Neural cell (in vitro differentiated cells): ENCODE data around the gene ITGBL1. TPM values are rescaled to one million over a fixed set of nuclear protein-coding genes. Genes with fewer than 3 reads are reported as not detected.

ENCODE experiments used
- H2AFZ ChIP-seq: fragments of 200-600, 300-800 bp; sonication (generic), shearing (Covaris generic); 2 replicates; pipeline ENCODE4 v1.6.0; 2014; ENCODE audit warnings: low read depth, mild to moderate bottlenecking, antibody characterized with exemption, low read length, moderate library complexity
- H3F3A ChIP-seq: fragments of 200-600 bp; shearing (Covaris generic); 2 replicates; pipeline ENCODE4 v1.6.1; 2016; ENCODE audit warnings: mild to moderate bottlenecking, moderate library complexity, mixed read lengths, antibody characterized with exemption, low read length; ENCODE audit not compliant: insufficient read depth, poor library complexity, severe bottlenecking
- H3K27ac ChIP-seq: fragments of 200-600, 300-800 bp; sonication (generic), shearing (Covaris generic); 2 replicates; pipeline ENCODE4 v1.5.1; 2014; ENCODE audit warnings: mild to moderate bottlenecking, low read length, moderate library complexity
- H3K27me3 ChIP-seq: fragments of 300-800, 200-600 bp; sonication (generic), shearing (Covaris generic); 2 replicates; pipeline ENCODE4 v1.6.0; 2014; ENCODE audit warnings: mild to moderate bottlenecking, low read depth, low read length, moderate library complexity; ENCODE audit not compliant: insufficient read depth
- H3K36me3 ChIP-seq: fragments of 300-800, 200-600 bp; sonication (generic), shearing (Covaris generic); 2 replicates; pipeline ENCODE4 v1.5.1; 2014; ENCODE audit warnings: mild to moderate bottlenecking, antibody characterized with exemption, low read length, moderate library complexity; ENCODE audit not compliant: insufficient read depth
- H3K4me2 ChIP-seq: fragments of 300-800, 200-600 bp; sonication (generic), shearing (Covaris generic); 2 replicates; pipeline ENCODE4 v1.6.0; 2014; ENCODE audit warnings: mild to moderate bottlenecking, low read length
- H3K4me3 ChIP-seq: fragments of 300-800, 200-600 bp; sonication (generic), shearing (Covaris generic); 2 replicates; pipeline ENCODE4 v1.5.1; 2014; ENCODE audit warnings: mild to moderate bottlenecking, low read length, moderate library complexity
- H3K79me2 ChIP-seq: fragments of 200-600 bp; shearing (Covaris generic); replicated peaks from 2 replicates; pipeline ENCODE4 v1.6.0; 2014; ENCODE audit warnings: mild to moderate bottlenecking, low read length, moderate library complexity; ENCODE audit not compliant: insufficient read depth
- H3K9ac ChIP-seq: fragments of 300-800, 200-600 bp; sonication (generic), shearing (Covaris generic); 2 replicates; pipeline ENCODE4 v1.6.1; 2016; ENCODE audit warnings: mild to moderate bottlenecking, low read length, mixed read lengths
- H3K9me2 ChIP-seq: fragments of 200-600 bp; shearing (Covaris generic); 2 replicates; pipeline ENCODE4 v1.6.1; 2016; ENCODE audit warnings: mild to moderate bottlenecking, low read length, mixed read lengths; ENCODE audit not compliant: insufficient read depth
- H3K9me3 ChIP-seq: fragments of 200-600, 300-800 bp; sonication (generic), shearing (Covaris generic); 2 replicates; pipeline ENCODE4 v1.6.1; 2016; ENCODE audit warnings: mild to moderate bottlenecking, mixed run types, low read length, moderate library complexity, mixed read lengths
- H4K20me1 ChIP-seq: fragments of 200-600 bp; shearing (Covaris generic); 2 replicates; pipeline ENCODE4 v1.6.1; 2016; ENCODE audit warnings: mild to moderate bottlenecking, mixed run types; ENCODE audit not compliant: insufficient read depth
- EP300 ChIP-seq: fragments of 450-650 bp; conservative IDR thresholded peaks from 2 replicates; pipeline ENCODE4 v1.6.1; 2014; ENCODE audit warnings: antibody characterized with exemption, mild to moderate bottlenecking, moderate library complexity; ENCODE audit not compliant: poor library complexity, severe bottlenecking
- EZH2 ChIP-seq: fragments of 200-600, 300-800 bp; shearing (Covaris generic), sonication (generic); IDR thresholded peaks from 2 replicates; pipeline ENCODE4 v1.6.1; 2014; ENCODE audit warnings: antibody characterized with exemption, low read length, borderline replicate concordance, mild to moderate bottlenecking; ENCODE audit not compliant: insufficient read depth, poor library complexity, severe bottlenecking
- MXI1 ChIP-seq: fragments of 450-650 bp; conservative IDR thresholded peaks from 2 replicates; pipeline ENCODE4 v1.6.1; 2014; ENCODE audit warnings: antibody characterized with exemption, mild to moderate bottlenecking; ENCODE audit not compliant: poor library complexity, severe bottlenecking
- POLR2AphosphoS5 ChIP-seq: IDR thresholded peaks from 2 replicates; pipeline ENCODE4 v1.6.1; 2012
- RAD21 ChIP-seq: fragments of 450-650 bp; conservative IDR thresholded peaks from 2 replicates; pipeline ENCODE4 v1.6.1; 2014; ENCODE audit warnings: antibody characterized with exemption, mild to moderate bottlenecking, moderate library complexity
- SMC3 ChIP-seq: fragments of 450-650 bp; conservative IDR thresholded peaks from 2 replicates; pipeline ENCODE4 v1.6.1; 2014; ENCODE audit warnings: antibody characterized with exemption, mild to moderate bottlenecking, moderate library complexity; ENCODE audit not compliant: poor library complexity
- TAF1 ChIP-seq: IDR thresholded peaks from 2 replicates; pipeline ENCODE4 v1.6.1; 2012; ENCODE audit warnings: low read depth
- polyA plus RNA-seq: library from polyadenylated mRNA; depleted of rRNA; stranded (reverse); fragments of >200 nt; gene quantifications from 2 replicates; pipeline ENCODE4 v1.2.3, GENCODE V29; 2014
- TF ChIP-seq, protein P1 (sequence below): fragments of 450-650 bp; IDR thresholded peaks from 2 replicates; pipeline ENCODE4 v1.5.1; 2014; ENCODE audit warnings: antibody characterized with exemption, mild to moderate bottlenecking, moderate library complexity; ENCODE audit not compliant: poor library complexity, severe bottlenecking
- TF ChIP-seq, protein P2 (sequence below): IDR thresholded peaks from 2 replicates; pipeline ENCODE4 v1.6.1; 2012; ENCODE audit warnings: borderline replicate concordance

The ITGBL1 gene
- polyA plus RNA-seq, 1 donor from 2014 or later = 0.46 TPM

DNA sequence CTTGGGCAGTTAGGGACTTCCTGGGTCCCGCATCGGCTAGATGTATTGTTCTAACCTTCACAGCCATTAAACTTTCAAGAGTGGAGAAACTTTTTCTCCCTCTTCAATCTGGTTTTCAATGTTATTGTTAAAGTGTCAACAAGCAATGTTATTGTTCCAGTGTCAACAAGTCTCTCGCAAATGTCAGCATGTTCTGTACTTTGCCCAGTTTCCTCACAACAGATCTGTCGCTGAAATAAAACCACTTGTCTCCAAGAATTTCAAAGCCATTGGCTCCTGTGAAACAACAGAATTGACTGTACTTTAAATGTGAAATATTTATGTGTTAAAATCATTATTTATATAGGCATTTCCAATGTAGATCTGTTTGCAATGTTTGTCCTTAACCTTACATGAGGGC is 138.0 kb downstream of the ITGBL1 start:
- Histone ChIP-seq H4K20me1 (no peaks in the 10 kb centered on the region), H3K36me3 (no peaks in the 10 kb centered on the region), H3K9ac (no peak overlapping the region), H3K27me3 (no peaks in the 10 kb centered on the region), H3K79me2 (no peaks in the 10 kb centered on the region), H3K4me3 (no peak overlapping the region), H3K9me2 (no peaks in the 10 kb centered on the region), H3K9me3 (no peaks in the 10 kb centered on the region), H3K27ac (no peak overlapping the region), H3F3A (no peaks in the 10 kb centered on the region), H3K4me2 (no peak overlapping the region), H2AFZ (no peak overlapping the region)
- no peak for TF ChIP-seq SMC3
- TF ChIP-seq POLR2AphosphoS5 = no peak
- TF ChIP-seq RAD21 = no peak
- TF ChIP-seq, protein P1, sequence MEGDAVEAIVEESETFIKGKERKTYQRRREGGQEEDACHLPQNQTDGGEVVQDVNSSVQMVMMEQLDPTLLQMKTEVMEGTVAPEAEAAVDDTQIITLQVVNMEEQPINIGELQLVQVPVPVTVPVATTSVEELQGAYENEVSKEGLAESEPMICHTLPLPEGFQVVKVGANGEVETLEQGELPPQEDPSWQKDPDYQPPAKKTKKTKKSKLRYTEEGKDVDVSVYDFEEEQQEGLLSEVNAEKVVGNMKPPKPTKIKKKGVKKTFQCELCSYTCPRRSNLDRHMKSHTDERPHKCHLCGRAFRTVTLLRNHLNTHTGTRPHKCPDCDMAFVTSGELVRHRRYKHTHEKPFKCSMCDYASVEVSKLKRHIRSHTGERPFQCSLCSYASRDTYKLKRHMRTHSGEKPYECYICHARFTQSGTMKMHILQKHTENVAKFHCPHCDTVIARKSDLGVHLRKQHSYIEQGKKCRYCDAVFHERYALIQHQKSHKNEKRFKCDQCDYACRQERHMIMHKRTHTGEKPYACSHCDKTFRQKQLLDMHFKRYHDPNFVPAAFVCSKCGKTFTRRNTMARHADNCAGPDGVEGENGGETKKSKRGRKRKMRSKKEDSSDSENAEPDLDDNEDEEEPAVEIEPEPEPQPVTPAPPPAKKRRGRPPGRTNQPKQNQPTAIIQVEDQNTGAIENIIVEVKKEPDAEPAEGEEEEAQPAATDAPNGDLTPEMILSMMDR = no peak
- TF ChIP-seq MXI1 = no peak
- TF ChIP-seq, protein P2, sequence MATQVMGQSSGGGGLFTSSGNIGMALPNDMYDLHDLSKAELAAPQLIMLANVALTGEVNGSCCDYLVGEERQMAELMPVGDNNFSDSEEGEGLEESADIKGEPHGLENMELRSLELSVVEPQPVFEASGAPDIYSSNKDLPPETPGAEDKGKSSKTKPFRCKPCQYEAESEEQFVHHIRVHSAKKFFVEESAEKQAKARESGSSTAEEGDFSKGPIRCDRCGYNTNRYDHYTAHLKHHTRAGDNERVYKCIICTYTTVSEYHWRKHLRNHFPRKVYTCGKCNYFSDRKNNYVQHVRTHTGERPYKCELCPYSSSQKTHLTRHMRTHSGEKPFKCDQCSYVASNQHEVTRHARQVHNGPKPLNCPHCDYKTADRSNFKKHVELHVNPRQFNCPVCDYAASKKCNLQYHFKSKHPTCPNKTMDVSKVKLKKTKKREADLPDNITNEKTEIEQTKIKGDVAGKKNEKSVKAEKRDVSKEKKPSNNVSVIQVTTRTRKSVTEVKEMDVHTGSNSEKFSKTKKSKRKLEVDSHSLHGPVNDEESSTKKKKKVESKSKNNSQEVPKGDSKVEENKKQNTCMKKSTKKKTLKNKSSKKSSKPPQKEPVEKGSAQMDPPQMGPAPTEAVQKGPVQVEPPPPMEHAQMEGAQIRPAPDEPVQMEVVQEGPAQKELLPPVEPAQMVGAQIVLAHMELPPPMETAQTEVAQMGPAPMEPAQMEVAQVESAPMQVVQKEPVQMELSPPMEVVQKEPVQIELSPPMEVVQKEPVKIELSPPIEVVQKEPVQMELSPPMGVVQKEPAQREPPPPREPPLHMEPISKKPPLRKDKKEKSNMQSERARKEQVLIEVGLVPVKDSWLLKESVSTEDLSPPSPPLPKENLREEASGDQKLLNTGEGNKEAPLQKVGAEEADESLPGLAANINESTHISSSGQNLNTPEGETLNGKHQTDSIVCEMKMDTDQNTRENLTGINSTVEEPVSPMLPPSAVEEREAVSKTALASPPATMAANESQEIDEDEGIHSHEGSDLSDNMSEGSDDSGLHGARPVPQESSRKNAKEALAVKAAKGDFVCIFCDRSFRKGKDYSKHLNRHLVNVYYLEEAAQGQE = no peak
- no peak for TF ChIP-seq TAF1
- TF ChIP-seq EZH2 = no peak
- no peak for TF ChIP-seq EP300

DNA sequence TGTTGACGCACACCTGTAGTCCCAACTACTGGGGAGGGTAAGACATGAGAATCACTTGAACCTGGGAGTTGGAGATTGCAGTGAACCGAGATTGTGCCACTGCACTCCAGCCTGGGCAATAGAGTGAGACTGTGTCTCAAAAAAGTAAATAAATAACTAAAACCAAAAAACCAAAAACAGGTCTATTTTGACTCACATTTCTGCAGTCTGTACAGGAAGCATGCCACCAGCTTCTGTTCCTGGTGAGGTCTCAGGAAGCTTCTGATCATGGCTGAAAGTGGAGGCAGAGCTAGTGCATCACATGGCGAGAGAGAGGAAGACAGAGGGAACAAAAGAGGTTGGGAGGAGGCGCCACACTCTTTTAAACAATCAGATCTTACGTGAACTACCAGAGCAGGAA is 142.5 kb downstream of the ITGBL1 start:
- Histone ChIP-seq H3K4me3 (no peak overlapping the region), H2AFZ (no peak overlapping the region), H3F3A (no peaks in the 10 kb centered on the region), H3K79me2 (no peaks in the 10 kb centered on the region), H3K4me2 (no peak overlapping the region), H3K27ac (no peak overlapping the region), H3K27me3 (no peaks in the 10 kb centered on the region), H4K20me1 (no peaks in the 10 kb centered on the region), H3K36me3 (no peaks in the 10 kb centered on the region), H3K9ac (no peak overlapping the region), H3K9me3 (no peaks in the 10 kb centered on the region), H3K9me2 (no peaks in the 10 kb centered on the region)
- TF ChIP-seq, protein P1 = no peak
- TF ChIP-seq EZH2 (no peak), SMC3 (no peak), MXI1 (no peak), TAF1 (no peak), EP300 (no peak), RAD21 (no peak), POLR2AphosphoS5 (no peak)
- TF ChIP-seq, protein P2 = no peak
